ENCODE data around the gene MIER2.
"Not testable (repeated sequence)": the region's sequence is repeated elsewhere in the genome, so short reads cannot be mapped to it uniquely, and the experiment has no call there.

Gene MIER2

DNA sequence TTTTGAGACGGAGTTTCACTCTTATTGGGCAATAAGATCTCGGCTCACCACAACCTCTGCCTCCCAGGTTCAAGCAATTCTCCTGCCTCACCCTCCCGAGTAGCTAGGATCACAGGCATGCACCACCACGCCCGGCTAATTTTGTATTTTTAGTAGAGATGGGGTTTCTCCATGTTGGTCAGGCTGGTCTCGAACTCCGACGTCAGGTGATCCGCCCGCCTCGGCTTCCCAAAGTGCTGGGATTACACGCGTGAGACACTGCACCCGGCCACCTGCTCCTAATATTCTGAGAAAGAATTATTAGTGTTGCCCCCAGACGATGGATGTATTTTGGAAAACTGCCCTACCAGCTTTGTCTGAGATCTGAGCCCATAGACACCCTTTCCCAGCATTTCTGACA, 10.9 kb upstream of the MIER2 start:
- DNase-seq: not testable (repeated sequence)

GRCh38 chr19:355134-355533, 10.5 kb upstream of the MIER2 start:
- DNase-seq: no peak

DNA sequence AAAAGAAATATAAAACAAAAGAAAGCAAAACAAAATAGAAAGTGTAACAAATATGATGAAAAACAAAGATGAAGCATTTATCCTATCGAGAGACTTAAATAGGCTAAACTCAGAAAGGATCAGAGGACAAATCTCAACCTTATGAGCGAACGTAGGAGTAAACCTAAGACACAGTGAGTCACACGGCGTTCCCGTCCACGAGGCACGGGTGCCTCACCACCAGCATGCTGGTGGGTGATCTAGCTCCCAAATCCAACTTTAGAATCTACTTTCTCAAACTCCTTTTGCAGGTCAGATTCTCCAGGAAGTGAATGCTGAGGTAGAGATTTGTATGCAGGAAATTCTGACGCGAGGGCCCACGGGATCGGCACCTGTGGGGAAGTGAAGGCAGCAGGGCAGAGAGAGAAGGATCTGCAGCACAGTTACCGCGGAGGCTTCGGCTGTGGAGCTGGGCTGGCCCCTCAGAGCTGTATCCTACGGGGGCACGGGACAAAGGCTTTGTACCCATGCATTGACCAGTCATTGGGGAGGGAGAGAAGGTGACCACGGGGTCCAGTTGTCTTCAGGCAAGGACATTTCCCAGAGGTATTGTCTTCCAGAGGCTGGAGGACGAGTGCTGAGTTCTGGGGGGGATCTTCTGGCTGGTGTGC, 7.5 kb upstream of the MIER2 start:
- DNase-seq: no peak

GRCh38 chr19:347946-348861, 3.6 kb upstream of the MIER2 start:
- no peak for DNase-seq

DNA sequence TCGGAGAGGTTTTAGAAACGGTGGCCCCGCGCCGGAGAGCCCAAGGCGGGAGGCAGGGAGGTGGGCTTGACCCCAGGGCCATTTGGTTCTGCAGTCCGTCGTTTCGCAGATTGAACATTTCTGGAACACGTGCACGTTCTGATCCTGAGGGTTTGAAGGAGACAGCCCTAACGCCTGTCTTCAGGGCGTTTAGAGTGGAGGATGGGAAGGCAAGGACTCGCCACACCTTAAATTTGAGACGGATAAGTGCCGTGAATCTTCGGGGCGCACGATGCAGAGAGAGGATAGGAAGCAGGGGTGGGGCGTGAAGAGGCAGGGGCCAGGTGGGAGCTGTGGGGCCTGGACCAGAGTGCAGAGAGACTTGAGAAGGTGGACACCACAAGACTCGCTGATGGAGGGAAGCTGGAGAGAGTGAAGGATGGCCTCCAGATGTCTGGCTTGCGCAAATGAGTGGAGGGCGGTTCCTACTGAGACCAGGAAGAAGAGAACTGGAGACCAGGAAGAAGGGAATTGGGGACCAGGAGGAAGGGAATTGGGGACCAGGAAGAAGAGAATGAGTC, 804 bp upstream of the MIER2 start:
- DNase-seq: no peak

GRCh38 chr19:343941-344624, 513 bp downstream of the MIER2 start:
- DNase-seq: no peak

GRCh38 chr19:343451-343931, 1.1 kb downstream of the MIER2 start:
- no peak for DNase-seq

- DNase-seq: no peak
These were observed 1.7 kb downstream of the MIER2 start for GRCh38 chr19:342801-343421.

DNA sequence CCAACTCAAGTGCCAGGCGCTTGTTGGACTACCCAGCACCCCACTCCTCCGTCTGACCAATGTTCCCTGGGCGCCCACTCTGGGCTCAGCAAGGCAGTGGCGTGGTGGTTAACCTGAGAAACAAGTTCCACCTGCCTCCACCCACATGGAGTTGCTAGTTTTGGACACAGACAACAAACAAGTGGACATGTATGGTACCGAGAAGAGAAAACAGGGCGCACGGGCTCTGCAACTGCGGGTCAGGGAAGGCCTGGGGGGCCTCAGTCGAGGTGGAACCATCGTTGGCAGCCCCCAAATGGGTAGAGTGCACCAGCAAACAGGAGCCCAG, 2.5 kb downstream of the MIER2 start:
- DNase-seq: no peak

GRCh38 chr19:341386-342127, 3.0 kb downstream of the MIER2 start:
- no peak for DNase-seq

- DNase-seq: no peak
These were observed 3.8 kb downstream of the MIER2 start for GRCh38 chr19:340620-341385.

GRCh38 chr19:339262-339887, 5.2 kb downstream of the MIER2 start:
- DNase-seq: no peak

DNA sequence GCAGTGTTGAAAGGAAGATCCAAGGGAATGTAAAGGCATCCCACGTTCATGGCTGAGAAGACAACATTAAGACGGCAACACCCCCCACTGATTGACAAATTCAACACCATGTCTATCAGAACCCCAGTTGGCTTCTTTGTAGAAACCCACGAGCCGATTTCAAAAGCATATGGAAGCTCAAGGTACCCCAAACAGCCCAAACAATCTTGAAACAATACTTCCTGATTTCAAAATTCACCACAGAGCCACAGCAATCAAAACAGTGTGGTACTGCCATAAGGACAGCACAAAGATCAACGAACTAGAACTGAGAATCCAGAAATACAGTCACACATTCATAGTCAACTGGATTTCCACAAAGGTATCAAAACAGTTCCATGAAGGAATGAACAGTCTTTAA, 6.2 kb downstream of the MIER2 start:
- DNase-seq: no peak

- no peak for DNase-seq
These were observed 8.5 kb downstream of the MIER2 start for GRCh38 chr19:336067-336614.

DNA sequence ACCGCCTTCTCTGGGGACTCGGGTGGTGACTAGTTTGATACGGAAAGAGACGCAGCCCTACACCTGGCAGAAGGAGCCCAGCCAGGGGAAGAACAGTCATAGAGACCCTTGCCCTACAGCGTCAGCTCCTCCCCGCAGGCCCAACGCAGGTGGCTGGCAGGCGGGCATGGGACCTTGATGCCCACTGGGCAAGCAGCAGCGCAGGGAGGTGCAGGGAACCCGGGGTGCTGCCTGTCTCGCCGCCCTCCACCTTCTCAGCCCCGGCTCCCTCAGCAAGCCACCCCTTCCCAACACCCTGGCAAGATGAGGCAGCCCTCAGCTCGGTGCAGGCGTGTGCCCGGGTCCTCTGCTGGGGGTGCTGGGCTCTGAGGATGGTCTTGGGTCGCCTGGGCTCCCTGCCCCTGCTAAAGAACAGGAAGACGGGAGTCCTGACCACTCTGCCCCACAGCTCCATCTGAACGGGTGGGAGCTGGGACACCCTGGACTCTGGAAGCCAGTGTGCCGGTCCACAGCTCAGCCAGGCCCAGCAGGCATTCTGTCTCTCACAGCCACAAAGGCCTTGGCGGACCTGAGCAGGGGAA, 9.0 kb downstream of the MIER2 start:
- no peak for DNase-seq

DNA sequence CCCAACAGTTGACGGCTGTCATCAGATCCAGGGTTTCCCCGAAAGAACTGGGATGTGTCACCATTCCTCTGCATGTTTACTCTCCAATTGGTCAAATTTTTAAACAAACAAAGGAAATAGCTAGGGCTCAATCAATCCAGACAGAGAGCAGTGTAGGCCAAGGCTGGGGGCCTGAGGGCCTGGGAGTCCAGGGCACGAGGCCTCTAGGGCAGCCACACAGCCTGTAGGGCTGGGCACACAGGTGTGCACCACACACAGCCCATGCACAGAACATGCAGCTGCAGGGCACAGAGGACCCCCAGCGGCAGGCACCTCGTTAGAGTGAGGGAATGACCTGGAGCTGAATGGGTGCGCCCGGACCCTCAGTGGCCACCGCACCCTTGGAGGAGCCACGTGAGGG, 9.5 kb downstream of the MIER2 start:
- DNase-seq: no peak

DNA sequence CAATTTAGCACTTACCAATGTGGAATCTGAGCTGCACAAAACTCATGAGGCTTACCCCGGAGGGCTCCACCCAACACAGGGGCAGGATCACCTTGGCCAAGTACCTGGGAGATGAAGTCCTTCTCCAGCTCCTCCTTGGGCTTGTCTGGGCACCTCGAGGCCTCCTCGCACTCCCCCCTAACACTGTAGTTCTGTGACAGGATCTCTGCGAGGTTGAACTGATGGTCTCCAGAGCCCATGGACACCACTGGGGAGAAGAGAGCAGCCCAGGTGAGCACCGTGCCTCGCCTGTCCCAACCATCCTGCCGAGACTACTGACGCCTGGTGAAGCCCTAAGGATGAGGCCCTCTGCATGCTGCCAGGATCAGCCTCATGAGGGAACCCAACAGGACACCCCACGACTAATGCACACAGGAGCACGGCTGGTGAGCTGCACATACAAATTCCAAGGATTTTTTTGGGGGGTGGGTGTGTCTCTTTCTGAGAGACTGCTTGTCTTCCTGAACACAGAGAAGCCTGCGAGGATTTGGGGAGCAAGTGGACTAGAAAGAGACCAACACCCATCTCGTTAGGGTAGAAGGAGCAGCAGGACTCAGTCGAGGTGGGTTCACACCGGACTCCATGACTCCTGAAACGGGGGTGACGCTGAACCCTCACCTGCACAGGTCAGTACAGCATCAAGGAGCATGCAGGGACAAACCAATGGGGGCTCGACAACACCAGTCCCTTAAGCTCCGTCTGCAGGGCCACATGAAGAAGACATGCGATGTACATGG, 10.1 kb downstream of the MIER2 start:
- DNase-seq: no peak

- DNase-seq: no peak
These were observed 14.1 kb downstream of the MIER2 start for GRCh38 chr19:330503-330902.

DNA sequence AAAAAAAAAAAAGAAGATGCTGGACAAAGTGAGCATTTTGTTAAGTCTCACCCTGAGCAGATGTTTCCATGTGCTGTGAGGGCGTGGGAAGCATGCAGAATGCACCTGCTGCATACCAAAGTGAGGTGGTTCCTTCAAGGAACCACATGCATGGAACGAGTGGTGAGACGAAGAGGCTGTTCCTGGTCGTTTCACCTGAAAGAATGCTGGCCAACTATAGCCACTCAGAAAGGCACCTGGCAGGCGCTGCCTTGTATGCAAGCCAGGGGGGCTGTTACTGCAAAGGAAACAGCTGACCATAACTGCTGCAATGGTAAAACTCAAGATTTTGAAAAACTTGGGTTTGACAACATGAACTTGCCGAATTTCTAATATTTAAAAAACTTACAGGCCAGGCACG, 14.7 kb downstream of the MIER2 start:
- DNase-seq: no peak

All from NCI-H2029 treated with DMSO at 0.1 percent for 48 hours (cell line).